COLO829 (cell line): ENCODE data around the gene VPS13A.
A peak's percentile ranks its signal among the peaks of the same experiment; 100 is the strongest.
"Not testable (repeated sequence)": the region's sequence is repeated elsewhere in the genome, so short reads cannot be mapped to it uniquely, and the experiment has no call there.

Experiments
- DNase-seq: peaks from one replicate; pipeline ENCODE4 v3.0.0; 2012; ENCODE audit warnings: low spot score

Gene VPS13A

GRCh38 chr9:77423841-77424240 is 246.5 kb downstream of the VPS13A start:
- peak; percentile 47 for DNase-seq

GRCh38 chr9:77424993-77425392 is 247.7 kb downstream of the VPS13A start:
- no peak for DNase-seq

- no peak for DNase-seq
These were observed 249.4 kb downstream of the VPS13A start for GRCh38 chr9:77426712-77427111.

GRCh38 chr9:77427256-77427927 is 250.1 kb downstream of the VPS13A start:
- no peak for DNase-seq

- DNase-seq: no peak
These were observed 252.6 kb downstream of the VPS13A start for GRCh38 chr9:77429928-77430327.

- DNase-seq: no peak
These were observed 254.7 kb downstream of the VPS13A start for GRCh38 chr9:77432053-77432452.

- peak; percentile 87 for DNase-seq
These were observed 256.5 kb downstream of the VPS13A start for GRCh38 chr9:77433675-77434445.

GRCh38 chr9:77435277-77435676 is 257.9 kb downstream of the VPS13A start:
- DNase-seq: no peak

GRCh38 chr9:77435688-77436087 is 258.4 kb downstream of the VPS13A start:
- DNase-seq: no peak

- no peak for DNase-seq
These were observed 261.3 kb downstream of the VPS13A start for GRCh38 chr9:77438653-77439052.

GRCh38 chr9:77440057-77440456 is 262.7 kb downstream of the VPS13A start:
- no peak for DNase-seq

GRCh38 chr9:77441124-77441523 is 263.8 kb downstream of the VPS13A start:
- not testable (repeated sequence) for DNase-seq

GRCh38 chr9:77442436-77442835 is 265.1 kb downstream of the VPS13A start:
- no peak for DNase-seq

GRCh38 chr9:77447646-77448045 is 270.3 kb downstream of the VPS13A start:
- no peak for DNase-seq

GRCh38 chr9:77449240-77450084 is 272.1 kb downstream of the VPS13A start:
- DNase-seq: no peak

- no peak for DNase-seq
These were observed 272.7 kb downstream of the VPS13A start for GRCh38 chr9:77450085-77450475.

GRCh38 chr9:77451507-77451906 is 274.2 kb downstream of the VPS13A start:
- DNase-seq: no peak

GRCh38 chr9:77453825-77454647 is 276.7 kb downstream of the VPS13A start:
- no peak for DNase-seq

GRCh38 chr9:77454663-77455062 is 277.3 kb downstream of the VPS13A start:
- DNase-seq: no peak

- DNase-seq: peak; percentile 66
These were observed 278.1 kb downstream of the VPS13A start for GRCh38 chr9:77455312-77455927.

- peak; percentile 95 for DNase-seq
These were observed 279.6 kb downstream of the VPS13A start for GRCh38 chr9:77456829-77457437.
